A673 (cell line): Measurements from ENCODE around the gene ATG4A.

Experiments used
- CTCF ChIP-seq: fragments of 300-800, 200-600 bp; sonication (generic); conservative IDR thresholded peaks from 2 replicates; pipeline ENCODE4 v1.5.1; 2017; ENCODE audit warnings: low read depth, mild to moderate bottlenecking, antibody characterized with exemption, low read length, moderate library complexity, mixed read lengths
- EZH2 ChIP-seq: fragments of 200-600 bp; sonication (generic); IDR thresholded peaks from 2 replicates; pipeline ENCODE4 v1.6.1; 2017; ENCODE audit warnings: borderline replicate concordance, low read depth, mild to moderate bottlenecking, mixed read lengths, antibody characterized with exemption, low read length; ENCODE audit not compliant: poor library complexity, severe bottlenecking

GRCh38 chrX:108064001-108064400 is 27.6 kb upstream of the ATG4A start:
- TF ChIP-seq CTCF, result no peak
- TF ChIP-seq EZH2, result no peak
